RPMI8226 (cell line): Measurements from ENCODE around the gene CNTF.

Experiments
- DNase-seq: peaks from one replicate; pipeline ENCODE4 v3.0.0-alpha.2; 2015

The CNTF gene

GRCh38 chr11:58608331-58608730 lies 14.1 kb upstream of the CNTF start:
- no peak for DNase-seq

DNA sequence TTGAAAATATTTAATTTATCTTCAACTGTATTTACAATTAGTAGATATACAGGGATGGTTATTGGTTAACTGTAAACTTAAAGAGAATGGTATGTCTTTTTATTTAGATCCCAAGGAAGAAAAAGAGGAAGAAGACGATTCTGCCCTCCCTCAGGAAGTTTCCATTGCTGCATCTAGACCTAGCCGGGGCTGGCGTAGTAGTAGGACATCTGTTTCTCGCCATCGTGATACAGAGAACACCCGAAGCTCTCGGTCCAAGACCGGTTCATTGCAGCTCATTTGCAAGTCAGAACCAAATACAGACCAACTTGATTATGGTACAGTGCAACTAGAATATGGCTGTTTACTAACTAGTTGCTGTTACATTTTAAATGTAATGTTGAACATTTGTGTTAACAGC lies 12.7 kb upstream of the CNTF start:
- no peak for DNase-seq

DNA sequence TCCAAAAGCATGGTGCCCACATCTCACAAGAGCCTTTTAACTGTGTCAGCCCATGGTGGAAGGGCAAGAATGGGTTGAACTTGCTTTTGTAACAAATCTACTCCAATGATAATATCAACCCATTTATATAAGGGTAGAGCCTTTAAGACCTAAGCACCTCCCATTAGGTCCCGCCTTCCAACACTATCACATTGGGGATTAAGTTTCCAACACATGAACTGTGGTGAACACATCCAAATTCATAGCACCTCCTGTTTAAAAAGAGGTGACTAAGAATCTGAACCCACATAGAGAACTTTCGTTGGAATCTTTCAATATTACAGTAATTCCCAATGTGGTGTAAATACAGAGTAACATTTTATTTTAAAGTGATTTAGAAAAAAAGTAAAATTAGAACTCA lies 9.2 kb upstream of the CNTF start:
- DNase-seq = no peak

GRCh38 chr11:58615559-58615958 lies 6.9 kb upstream of the CNTF start:
- DNase-seq = no peak

DNA sequence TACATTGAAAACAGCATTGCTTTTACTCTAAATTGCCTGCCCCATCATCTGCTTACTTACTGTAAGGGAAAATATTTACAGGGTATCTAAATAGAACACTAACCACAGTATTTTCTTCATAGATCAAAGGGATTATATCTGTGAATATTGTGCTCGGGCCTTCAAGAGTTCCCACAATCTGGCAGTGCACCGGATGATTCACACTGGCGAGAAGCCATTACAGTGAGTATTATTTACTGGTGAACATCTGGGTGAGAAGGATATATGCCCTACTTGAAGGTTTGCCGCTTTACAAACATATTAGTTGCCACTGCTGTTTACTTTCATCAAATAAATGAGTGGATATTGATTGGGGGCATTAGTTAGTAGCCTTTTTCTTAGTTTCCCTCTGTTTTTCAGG lies 5.9 kb upstream of the CNTF start:
- no peak for DNase-seq

- no peak for DNase-seq
Measured at GRCh38 chr11:58617976-58618557, 4.4 kb upstream of the CNTF start.

DNA sequence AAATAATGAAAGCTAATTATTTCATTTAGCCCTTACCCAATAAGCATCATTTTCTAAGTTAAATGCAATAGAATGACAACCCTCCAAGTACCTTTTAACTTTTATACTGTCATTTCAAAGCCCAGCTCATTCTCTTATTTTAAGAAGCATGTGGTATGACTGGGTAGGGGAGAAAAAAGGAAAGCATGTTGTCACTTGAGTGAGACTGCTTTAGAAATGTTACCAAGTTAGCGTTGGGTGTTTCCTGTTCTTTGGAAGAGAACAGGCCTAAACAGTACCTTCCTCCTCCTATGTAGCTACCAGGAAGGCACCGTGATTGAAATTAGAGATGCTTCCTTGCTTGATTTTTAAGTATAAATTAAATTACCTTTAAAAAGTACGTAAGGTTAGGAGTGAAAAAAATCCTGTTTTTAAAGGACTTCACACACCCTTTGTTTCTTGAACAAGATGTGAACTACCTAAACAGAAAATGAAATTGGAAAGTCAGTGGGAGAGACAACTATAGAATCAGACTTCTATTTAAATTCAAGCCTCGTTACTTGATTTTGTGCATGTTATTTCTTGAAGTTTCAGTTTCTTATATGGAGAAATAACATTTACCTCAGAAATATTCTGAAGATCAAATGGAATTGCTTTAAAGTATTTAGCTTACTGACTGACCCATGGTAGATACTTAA lies 741 bp upstream of the CNTF start:
- DNase-seq = no peak

DNA sequence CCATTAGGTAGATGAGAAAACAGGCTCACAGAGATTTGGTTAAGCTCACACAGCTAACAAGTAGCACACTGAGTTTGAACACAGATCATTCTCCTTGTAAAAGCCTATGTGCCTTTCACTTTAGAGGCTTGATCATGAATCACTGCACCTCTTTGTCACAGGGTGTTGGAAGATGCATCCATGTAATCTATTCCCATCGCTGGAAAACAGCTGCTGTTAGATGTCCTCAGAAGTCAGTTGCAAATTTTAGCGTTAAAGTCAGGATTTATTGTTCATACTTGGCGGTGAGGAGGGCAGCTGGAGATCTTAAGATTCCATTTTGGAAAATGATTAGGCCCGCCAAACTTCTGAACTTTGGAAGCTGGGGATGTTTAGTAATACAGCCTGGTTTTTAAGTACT lies 2.6 kb downstream of the CNTF start:
- DNase-seq = no peak

DNA sequence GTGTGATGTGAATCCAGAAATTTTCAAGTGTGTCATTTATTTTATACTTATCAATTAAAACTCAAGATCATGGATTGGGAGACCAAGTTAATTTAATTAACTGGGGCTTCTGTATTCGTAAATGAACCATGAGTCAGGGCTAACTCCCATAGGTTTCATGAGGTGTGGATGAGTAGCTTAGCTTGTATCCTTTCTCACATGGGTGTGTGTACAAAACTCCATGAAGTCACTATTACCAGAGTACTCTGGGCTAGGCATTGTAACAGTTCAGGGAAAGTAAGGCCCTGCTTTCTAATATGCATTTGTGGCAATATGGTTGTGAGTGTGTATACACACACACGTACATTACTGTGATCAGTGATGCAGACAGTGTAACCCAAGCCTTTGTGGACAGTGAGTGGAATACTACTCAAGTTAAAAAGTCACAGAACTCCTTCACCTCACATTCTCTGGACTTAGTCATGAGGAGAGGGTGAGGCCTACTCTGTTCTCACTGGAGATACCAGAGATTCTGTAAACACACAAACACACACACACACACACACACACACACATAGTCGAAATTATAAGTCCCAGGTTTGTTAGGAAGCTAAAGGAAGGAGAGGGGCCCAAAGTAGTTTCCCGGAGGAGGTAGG lies 3.5 kb downstream of the CNTF start:
- DNase-seq = no peak

GRCh38 chr11:58626934-58627483 lies 4.5 kb downstream of the CNTF start:
- peak; percentile 57 for DNase-seq

DNA sequence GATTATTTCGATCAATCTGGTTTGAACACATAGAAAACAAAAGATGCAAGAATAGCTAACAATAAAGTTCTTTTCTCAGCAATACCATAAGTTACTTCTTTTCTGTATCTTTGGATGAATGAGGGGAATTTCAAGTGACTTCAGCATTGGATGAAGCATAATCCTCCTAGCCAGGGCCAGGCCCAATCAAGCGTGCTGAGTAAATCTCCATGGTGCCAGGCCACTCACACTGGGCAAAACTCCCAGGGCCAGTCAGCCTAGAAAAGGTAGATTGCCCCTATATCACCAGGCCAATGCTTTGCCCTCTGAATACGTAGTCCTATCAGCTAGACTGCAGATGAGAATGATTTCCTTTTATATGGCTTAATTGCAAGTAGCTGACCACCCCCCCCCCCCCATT lies 6.0 kb downstream of the CNTF start:
- no peak for DNase-seq

DNA sequence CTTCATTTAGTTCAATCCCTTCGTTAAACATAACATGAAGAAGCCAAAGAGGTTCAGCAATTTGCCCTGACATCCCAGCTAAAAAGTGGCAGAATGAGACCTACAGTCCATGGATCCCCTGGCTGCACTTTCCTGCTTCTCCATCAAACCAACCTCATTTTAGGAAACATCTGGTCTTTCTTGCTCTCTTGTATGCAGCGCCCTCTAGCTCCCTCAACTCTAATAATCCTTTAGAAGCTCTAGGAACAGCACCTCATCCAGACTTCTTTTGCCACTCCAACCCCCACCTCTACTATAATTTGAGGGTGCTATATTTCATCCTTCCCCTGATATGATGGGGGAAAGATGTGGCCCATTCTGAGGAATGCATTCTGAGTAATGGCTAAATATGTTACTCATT lies 7.4 kb downstream of the CNTF start:
- DNase-seq = peak; percentile 61

DNA sequence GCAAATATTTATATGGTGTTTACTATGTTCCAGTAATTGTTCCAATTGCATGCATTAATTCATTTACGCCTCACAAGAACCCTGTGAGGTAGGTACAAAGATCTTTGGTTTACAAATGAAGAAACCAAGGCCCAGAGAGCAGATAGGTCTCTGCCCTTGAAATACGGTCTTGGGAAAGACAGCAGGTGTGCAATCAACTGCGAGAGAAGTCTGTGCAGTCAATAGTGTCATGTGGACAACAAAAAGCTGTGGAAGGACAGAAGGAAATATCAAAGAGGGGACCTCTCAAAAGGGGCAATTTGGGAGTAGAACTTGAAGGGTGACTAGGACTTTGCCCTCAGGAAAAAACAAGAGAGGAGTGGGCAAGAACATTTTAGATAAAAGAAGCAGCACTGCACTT lies 8.9 kb downstream of the CNTF start:
- DNase-seq = no peak

DNA sequence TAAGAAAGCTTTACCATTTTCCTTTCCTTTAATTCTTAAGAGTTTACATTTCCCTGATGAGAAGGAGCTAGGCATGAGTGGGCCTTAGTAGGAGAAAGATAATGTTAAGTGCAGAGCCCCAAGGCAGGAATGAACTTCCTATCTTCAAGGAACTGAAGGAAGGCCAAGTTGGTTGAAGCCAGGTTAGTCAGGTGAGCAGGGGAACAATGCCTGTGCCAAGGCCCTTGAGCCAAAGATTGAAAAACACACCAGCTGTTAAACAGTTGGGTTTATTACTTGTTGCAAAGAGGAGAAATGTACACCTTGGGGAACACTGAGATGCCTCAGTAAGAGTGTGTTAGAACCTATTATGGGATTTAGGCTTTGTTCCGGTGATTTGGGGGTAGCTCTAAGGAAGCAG lies 10.0 kb downstream of the CNTF start:
- no peak for DNase-seq

- no peak for DNase-seq
Measured at GRCh38 chr11:58636587-58636986, 14.1 kb downstream of the CNTF start.

DNA sequence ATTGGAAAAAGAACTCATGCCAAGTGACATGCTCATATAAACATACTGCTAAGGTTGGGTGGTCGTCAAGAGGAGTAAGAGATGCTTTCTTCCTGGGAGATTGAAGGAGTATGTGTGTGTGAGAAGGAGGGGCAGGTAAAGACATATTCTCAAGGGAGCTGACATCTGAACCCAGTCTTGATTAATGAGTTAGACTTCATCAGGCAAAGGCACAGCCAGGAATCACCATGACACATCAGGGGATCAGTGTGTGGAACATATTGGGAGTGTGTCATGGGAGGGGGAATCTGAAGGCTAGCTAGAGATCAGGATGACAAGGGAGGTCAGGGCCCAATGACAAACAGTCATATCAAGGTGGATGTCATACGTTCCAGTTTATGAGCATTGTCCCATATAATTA lies 14.9 kb downstream of the CNTF start:
- DNase-seq = no peak

- no peak for DNase-seq
Measured at GRCh38 chr11:58639103-58639502, 16.6 kb downstream of the CNTF start.

DNA sequence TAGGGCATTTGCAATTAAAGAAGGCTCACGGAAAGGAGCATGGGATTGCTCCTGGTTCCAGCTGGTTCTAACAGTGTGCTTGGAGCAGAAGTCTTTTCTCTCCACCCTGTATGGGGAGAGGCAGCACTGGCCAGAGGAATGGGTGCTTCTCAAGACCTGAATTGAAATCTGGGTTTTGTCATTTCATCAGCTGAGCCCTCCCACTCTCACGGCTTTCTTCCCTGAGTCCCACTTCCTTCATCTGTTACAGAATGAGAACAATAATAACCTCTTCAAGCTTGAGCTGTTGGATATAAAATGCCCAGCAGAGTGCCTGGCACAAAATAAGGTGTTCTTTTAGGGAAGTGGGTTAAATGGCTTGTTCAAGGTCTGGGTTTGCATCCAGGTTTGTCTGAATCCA lies 17.2 kb downstream of the CNTF start:
- no peak for DNase-seq

GRCh38 chr11:58640386-58641023 lies 18.0 kb downstream of the CNTF start:
- peak; percentile 46 for DNase-seq

DNA sequence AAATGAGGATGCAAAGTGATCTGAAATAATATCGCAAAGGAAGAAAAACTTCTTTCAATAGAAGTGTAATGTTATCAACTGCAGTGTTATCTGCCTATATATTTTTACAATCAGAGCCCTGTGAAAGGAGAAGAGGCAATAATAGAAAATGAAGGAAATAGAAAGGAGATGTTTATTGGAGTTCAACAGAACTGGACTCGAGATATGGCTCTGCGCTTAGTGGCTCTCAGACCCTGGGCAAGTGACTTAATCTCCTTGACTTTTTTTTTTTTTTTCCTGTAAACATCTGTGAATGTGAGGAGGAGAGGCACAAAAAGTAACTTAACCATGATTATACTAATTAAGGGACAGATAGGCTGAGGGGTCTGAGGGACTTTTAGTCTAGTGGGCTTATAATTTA lies 18.9 kb downstream of the CNTF start:
- DNase-seq = no peak

DNA sequence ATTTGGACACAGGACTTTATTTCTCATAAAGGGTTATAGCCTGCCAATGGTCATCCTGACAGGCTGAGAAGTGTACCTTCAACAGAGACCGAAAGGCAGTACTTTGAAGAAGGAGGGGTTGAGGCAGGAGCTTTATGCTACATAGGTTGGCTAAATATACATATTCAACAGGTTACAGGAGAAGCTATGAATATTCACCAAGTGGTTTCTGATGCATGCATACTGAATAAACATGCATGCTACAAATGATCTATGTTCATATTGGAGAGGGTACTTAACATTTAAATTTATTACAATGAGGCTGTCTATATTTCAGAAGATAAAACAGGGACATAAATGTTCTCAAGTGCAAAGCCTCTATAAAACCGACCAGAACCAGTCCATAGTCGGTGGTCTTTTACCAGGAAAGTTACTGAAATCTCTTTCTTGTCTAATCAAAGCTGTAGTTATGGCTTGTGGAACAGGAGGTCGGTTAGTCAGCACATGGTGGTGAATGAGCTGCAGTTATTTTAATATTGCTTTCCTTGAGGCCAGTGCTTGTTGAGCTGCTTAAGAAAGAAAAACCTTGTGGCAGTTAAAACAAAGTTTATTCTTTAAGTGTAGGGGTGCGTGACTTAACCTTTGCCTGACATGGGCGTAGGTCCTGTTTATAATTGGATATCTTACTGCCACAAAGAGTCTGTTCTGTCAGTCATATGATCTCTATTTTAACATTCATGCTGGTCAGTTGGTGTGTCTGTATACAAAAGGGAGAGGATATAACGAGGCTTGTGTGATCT lies 19.5 kb downstream of the CNTF start:
- DNase-seq = no peak

DNA sequence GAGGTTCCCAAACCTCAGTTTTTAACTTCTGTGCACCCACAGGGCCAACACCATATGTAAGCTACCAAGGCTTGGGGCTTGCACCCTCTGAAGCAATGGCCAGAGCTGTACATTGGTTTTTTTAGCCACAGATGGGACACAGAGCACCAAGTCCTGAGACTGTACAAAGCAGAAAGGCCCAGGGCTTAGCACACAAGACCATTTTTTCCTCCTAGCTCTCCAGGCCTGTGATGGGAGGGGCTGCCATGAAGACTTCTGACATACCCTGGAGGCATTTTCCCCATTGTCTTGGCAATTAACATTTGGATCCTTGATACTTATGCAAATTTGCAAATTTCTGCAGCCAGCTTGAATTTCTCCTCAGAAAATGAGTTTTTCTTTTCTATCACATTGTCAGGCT lies 23.4 kb downstream of the CNTF start:
- DNase-seq = no peak

- DNase-seq = peak; percentile 52
Measured at GRCh38 chr11:58647141-58647699, 24.8 kb downstream of the CNTF start.
